GM23338 (cell line): ENCODE measurements around the gene PKLR.

Experiments
- CREB1 ChIP-seq: fragments of 250-450 bp; sonication (Bioruptor Pico); IDR thresholded peaks from 2 replicates; pipeline ENCODE4 v1.5.0; 2020; ENCODE audit warnings: low read depth, mild to moderate bottlenecking, moderate library complexity
- EZH2 ChIP-seq: fragments of 200-600 bp; sonication (generic); IDR thresholded peaks from one replicate; pipeline ENCODE4 v1.8.0; 2017; ENCODE audit warnings: antibody characterized with exemption, mild to moderate bottlenecking, low read depth; ENCODE audit not compliant: unreplicated experiment
- EZH2phosphoT487 ChIP-seq: fragments of 200-600 bp; sonication (generic); IDR thresholded peaks from one replicate; pipeline ENCODE4 v1.8.1; 2018; ENCODE audit warnings: antibody characterized with exemption; ENCODE audit not compliant: unreplicated experiment
- JUNB ChIP-seq: IDR thresholded peaks from one replicate; pipeline ENCODE4 v1.6.1; 2016; ENCODE audit warnings: antibody characterized with exemption; ENCODE audit not compliant: unreplicated experiment
- NANOG ChIP-seq: IDR thresholded peaks from 2 replicates; pipeline ENCODE4 v1.6.1; 2016; ENCODE audit warnings: antibody characterized with exemption, borderline replicate concordance
- POLR2AphosphoS5 ChIP-seq: IDR thresholded peaks from 2 replicates; pipeline ENCODE4 v1.6.1; 2016; ENCODE audit warnings: antibody characterized with exemption, low read depth
- STAT1 ChIP-seq: IDR thresholded peaks from one replicate; pipeline ENCODE4 v1.6.1; 2016; ENCODE audit warnings: antibody characterized with exemption; ENCODE audit not compliant: unreplicated experiment
- ZNF114 ChIP-seq: fragments of 250-450 bp; sonication (Bioruptor Pico); IDR thresholded peaks from 2 replicates; pipeline ENCODE4 v1.5.0; 2020; ENCODE audit warnings: mild to moderate bottlenecking, moderate library complexity
- ZNF331 ChIP-seq: fragments of 250-450 bp; sonication (Bioruptor Pico); IDR thresholded peaks from 2 replicates; pipeline ENCODE4 v1.5.0; 2020; ENCODE audit warnings: low read depth, mild to moderate bottlenecking, moderate library complexity
- TF ChIP-seq, protein P1 (sequence below), 2 experiments: fragments of 200-600 bp in 1 of 2; sonication (generic) in 1 of 2; conservative IDR thresholded peaks; 2 replicates each; pipeline versions ENCODE4 v1.5.1 to v1.6.1; 2016 to 2017; ENCODE audit warnings: antibody characterized with exemption in 2 of 2, low read depth in 2 of 2, mild to moderate bottlenecking in 2 of 2, moderate library complexity in 1 of 2
- TF ChIP-seq, protein P2 (sequence below): IDR thresholded peaks from one replicate; pipeline ENCODE4 v1.6.1; 2018; ENCODE audit warnings: antibody characterized with exemption; ENCODE audit not compliant: unreplicated experiment
- TF ChIP-seq, protein P3 (sequence below): IDR thresholded peaks from 2 replicates; pipeline ENCODE4 v1.6.1; 2016; ENCODE audit warnings: antibody characterized with exemption

DNA sequence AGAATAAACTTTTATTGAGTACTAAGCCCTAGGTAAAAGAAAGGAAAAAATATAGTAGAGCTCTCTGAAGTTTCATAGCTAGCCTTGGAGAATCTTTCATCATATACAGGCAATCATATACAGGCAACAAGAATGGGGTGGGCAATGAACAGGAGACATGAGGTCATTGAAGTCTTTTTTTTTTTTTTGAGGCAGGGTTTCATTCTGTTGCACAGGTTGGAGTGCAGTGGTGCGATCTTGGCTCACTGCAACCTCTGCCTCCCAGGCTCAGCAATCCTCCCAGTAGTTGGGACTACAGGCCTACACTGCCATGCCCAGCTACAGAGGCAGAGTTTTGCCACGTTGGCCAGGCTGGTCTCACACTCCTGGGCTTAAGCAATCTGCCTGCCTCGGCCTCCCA, 41.6 kb upstream of the PKLR start:
- TF ChIP-seq, protein P1, sequence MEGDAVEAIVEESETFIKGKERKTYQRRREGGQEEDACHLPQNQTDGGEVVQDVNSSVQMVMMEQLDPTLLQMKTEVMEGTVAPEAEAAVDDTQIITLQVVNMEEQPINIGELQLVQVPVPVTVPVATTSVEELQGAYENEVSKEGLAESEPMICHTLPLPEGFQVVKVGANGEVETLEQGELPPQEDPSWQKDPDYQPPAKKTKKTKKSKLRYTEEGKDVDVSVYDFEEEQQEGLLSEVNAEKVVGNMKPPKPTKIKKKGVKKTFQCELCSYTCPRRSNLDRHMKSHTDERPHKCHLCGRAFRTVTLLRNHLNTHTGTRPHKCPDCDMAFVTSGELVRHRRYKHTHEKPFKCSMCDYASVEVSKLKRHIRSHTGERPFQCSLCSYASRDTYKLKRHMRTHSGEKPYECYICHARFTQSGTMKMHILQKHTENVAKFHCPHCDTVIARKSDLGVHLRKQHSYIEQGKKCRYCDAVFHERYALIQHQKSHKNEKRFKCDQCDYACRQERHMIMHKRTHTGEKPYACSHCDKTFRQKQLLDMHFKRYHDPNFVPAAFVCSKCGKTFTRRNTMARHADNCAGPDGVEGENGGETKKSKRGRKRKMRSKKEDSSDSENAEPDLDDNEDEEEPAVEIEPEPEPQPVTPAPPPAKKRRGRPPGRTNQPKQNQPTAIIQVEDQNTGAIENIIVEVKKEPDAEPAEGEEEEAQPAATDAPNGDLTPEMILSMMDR (conservative IDR thresholded peaks at IDR 0.05; ENCODE audit: low read depth in 2 of 2) = no peak
- TF ChIP-seq STAT1 = no peak
- TF ChIP-seq, protein P2, sequence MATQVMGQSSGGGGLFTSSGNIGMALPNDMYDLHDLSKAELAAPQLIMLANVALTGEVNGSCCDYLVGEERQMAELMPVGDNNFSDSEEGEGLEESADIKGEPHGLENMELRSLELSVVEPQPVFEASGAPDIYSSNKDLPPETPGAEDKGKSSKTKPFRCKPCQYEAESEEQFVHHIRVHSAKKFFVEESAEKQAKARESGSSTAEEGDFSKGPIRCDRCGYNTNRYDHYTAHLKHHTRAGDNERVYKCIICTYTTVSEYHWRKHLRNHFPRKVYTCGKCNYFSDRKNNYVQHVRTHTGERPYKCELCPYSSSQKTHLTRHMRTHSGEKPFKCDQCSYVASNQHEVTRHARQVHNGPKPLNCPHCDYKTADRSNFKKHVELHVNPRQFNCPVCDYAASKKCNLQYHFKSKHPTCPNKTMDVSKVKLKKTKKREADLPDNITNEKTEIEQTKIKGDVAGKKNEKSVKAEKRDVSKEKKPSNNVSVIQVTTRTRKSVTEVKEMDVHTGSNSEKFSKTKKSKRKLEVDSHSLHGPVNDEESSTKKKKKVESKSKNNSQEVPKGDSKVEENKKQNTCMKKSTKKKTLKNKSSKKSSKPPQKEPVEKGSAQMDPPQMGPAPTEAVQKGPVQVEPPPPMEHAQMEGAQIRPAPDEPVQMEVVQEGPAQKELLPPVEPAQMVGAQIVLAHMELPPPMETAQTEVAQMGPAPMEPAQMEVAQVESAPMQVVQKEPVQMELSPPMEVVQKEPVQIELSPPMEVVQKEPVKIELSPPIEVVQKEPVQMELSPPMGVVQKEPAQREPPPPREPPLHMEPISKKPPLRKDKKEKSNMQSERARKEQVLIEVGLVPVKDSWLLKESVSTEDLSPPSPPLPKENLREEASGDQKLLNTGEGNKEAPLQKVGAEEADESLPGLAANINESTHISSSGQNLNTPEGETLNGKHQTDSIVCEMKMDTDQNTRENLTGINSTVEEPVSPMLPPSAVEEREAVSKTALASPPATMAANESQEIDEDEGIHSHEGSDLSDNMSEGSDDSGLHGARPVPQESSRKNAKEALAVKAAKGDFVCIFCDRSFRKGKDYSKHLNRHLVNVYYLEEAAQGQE = no peak
- no peak for TF ChIP-seq EZH2
- no peak for TF ChIP-seq JUNB
- no peak for TF ChIP-seq POLR2AphosphoS5
- no peak for TF ChIP-seq ZNF331 (CRISPR knock-in tag)
- TF ChIP-seq CREB1 (CRISPR knock-in tag) = no peak
- TF ChIP-seq EZH2phosphoT487 = no peak
- no peak for TF ChIP-seq ZNF114 (CRISPR knock-in tag)
- TF ChIP-seq, protein P3, sequence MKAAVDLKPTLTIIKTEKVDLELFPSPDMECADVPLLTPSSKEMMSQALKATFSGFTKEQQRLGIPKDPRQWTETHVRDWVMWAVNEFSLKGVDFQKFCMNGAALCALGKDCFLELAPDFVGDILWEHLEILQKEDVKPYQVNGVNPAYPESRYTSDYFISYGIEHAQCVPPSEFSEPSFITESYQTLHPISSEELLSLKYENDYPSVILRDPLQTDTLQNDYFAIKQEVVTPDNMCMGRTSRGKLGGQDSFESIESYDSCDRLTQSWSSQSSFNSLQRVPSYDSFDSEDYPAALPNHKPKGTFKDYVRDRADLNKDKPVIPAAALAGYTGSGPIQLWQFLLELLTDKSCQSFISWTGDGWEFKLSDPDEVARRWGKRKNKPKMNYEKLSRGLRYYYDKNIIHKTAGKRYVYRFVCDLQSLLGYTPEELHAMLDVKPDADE = no peak
- no peak for TF ChIP-seq NANOG
